GM12874 (cell line): Measurements from ENCODE around the gene PCK1.

Source experiments
- TF ChIP-seq, protein P1 (sequence below): IDR thresholded peaks from 2 replicates; pipeline ENCODE4 v1.5.1; 2011; ENCODE audit warnings: low read depth, mild to moderate bottlenecking, control low read depth, low read length, moderate library complexity; ENCODE audit not compliant: insufficient read depth

PCK1 gene

DNA sequence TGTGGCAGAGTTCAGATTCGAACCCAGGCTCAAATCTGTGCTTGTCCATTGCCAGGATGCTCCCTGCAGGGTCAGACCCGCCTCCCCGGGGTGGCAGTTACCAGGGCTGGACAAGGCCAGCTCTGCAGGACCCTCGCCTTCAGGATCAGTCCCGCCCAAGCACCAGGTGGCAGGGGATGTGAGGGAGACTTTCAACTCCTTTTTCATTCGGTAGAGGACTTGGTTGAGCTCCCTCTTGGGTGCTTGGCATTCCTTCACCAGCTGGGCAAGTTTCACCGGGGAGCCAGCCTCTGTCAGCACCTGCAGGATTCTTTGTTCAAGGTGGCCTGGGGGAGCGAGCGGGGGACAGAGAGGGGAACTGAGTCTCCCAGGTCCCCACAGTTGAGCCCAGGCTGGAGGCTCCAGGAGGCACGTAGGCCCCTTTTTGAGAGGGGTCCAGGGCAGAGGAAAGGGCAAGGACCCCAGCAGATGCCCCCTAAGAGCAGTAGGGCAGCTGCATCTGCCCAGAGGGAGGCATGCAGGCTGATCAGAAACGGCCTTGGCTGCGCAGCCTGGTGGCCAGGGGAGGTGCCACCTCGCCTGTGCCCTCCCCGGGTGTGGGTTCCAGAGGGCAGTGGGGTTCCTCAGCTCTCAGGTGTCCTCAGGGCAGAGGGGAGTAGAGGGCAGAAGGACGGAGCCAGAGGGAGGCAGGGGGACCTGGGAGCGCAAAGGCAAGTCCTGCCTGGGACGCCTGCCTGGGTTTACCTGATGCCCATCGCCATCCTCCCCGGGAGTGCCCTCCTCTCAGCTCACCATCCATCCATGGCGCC, 55.4 kb downstream of the PCK1 start:
- TF ChIP-seq, protein P1, sequence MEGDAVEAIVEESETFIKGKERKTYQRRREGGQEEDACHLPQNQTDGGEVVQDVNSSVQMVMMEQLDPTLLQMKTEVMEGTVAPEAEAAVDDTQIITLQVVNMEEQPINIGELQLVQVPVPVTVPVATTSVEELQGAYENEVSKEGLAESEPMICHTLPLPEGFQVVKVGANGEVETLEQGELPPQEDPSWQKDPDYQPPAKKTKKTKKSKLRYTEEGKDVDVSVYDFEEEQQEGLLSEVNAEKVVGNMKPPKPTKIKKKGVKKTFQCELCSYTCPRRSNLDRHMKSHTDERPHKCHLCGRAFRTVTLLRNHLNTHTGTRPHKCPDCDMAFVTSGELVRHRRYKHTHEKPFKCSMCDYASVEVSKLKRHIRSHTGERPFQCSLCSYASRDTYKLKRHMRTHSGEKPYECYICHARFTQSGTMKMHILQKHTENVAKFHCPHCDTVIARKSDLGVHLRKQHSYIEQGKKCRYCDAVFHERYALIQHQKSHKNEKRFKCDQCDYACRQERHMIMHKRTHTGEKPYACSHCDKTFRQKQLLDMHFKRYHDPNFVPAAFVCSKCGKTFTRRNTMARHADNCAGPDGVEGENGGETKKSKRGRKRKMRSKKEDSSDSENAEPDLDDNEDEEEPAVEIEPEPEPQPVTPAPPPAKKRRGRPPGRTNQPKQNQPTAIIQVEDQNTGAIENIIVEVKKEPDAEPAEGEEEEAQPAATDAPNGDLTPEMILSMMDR, result no peak

DNA sequence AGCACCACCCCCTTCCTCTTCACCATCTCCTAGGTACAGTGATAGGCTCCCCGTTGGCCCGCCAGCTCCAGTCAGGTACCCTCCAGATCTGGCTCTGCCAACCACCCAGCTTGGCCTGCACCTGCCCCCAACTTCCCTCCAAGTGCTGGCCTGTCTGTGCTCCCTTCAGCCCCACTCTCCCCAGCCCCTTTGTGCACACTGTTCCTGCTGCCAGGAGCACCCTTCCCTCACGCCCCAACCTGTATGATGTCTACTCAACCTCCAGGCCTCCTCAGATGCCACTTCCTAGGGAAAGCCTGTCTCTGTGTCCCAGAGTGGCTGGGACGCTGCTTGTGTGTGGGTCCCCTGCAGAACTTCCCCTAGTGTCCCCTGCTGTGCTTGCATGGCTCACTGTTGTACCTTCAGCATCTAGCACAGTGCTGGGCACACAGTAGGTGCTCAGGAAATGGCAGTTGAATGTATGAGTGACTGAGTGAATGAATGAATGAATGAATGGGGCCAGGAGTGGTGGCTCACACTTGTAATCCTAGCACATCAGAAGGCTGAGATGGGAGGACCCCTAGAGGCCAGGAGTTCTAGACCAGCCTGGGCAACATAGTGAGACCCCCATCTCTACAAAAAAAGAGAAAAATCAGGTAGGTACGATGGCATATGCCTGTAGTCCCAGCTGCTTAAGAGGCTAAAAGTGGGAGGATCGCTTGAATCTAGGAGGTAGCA, 56.3 kb downstream of the PCK1 start:
- TF ChIP-seq, protein P1, result no peak
